H1 (cell line): ENCODE data around the gene ZBTB24. TPM values are rescaled to one million over a fixed set of nuclear protein-coding genes. Genes with fewer than 3 reads are reported as not detected.
A peak's percentile ranks its signal among the peaks of the same experiment; 100 is the strongest.

ENCODE experiments used
- CTCF ChIA-PET: fragments of 300-600 bp; sonication (Branson Sonifier 250); formaldehyde crosslinking; loops from one replicate; lab custom pipeline; 2021; ENCODE audit not compliant: partially characterized antibody; lab: Charles Lee
- POLR2A ChIA-PET: fragments of 300-600 bp; sonication (Branson Sonifier 250); formaldehyde crosslinking; loops from one replicate; lab custom pipeline; 2021; ENCODE audit warnings: inconsistent platforms; ENCODE audit not compliant: partially characterized antibody; lab: Charles Lee
- DNase-seq, 2 experiments: peaks; one replicate each; pipeline versions ENCODE4 v3.0.0 to v3.0.0-alpha.2; 2010 to 2022; ENCODE audit warnings: low spot score in 2 of 2, low read depth in 1 of 2, mixed read lengths in 1 of 2
- FAIRE-seq: peaks from 2 replicates; lab custom pipeline; 2011; peaks lifted over from hg19 to GRCh38; lab: Jason Lieb, UNC
- H2AFZ ChIP-seq: 2 replicates; pipeline ENCODE4 v1.8.1; 2012; ENCODE audit warnings: low read length, inconsistent platforms
- H2AK5ac ChIP-seq: 2 replicates; pipeline ENCODE4 v1.6.1; 2013; ENCODE audit warnings: low read depth, low read length
- H2BK120ac ChIP-seq: replicated peaks from 2 replicates; pipeline ENCODE3; 2013; ENCODE audit warnings: low read depth, low read length, inconsistent platforms
- H2BK12ac ChIP-seq: 2 replicates; pipeline ENCODE4 v1.6.1; 2013; ENCODE audit warnings: low read depth, low read length
- H2BK15ac ChIP-seq: 2 replicates; pipeline ENCODE4 v1.6.1; 2013; ENCODE audit warnings: low read length
- H2BK20ac ChIP-seq: 2 replicates; pipeline ENCODE4 v1.6.1; 2013; ENCODE audit warnings: low read length
- H2BK5ac ChIP-seq: 2 replicates; pipeline ENCODE4 v1.6.1; 2013; ENCODE audit warnings: low read depth, low read length
- H3K14ac ChIP-seq: 2 replicates; pipeline ENCODE4 v1.6.1; 2013; ENCODE audit warnings: inconsistent platforms; ENCODE audit not compliant: insufficient read length
- H3K18ac ChIP-seq: 2 replicates; pipeline ENCODE4 v1.6.1; 2013; ENCODE audit warnings: low read length; ENCODE audit errors: extremely low read depth
- H3K23ac ChIP-seq: 2 replicates; pipeline ENCODE4 v1.6.1; 2013; ENCODE audit warnings: inconsistent platforms; ENCODE audit not compliant: insufficient read length
- H3K23me2 ChIP-seq: 2 replicates; pipeline ENCODE4 v1.6.1; 2013; ENCODE audit warnings: low read depth, low read length
- H3K27ac ChIP-seq: 2 replicates; pipeline ENCODE4 v1.6.1; 2011; ENCODE audit warnings: low read depth, low read length, inconsistent platforms
- H3K27me3 ChIP-seq, 4 experiments: replicated peaks in 1 of 4; 1 replicate in 1 of 4; 2 replicates in 3 of 4; pipeline versions ENCODE4 v1.6.1 to v1.8.1; 2011 to 2013; ENCODE audit warnings: low read length in 3 of 4, mild to moderate bottlenecking in 3 of 4, inconsistent platforms in 2 of 4, mixed read lengths in 2 of 4, moderate library complexity in 1 of 4; ENCODE audit not compliant: control insufficient read depth in 3 of 4, insufficient read depth in 3 of 4; ENCODE audit errors: extremely low read depth in 1 of 4
- H3K36me3 ChIP-seq, 4 experiments: 2 replicates each; pipeline versions ENCODE4 v1.6.1 to v1.8.1; 2011 to 2013; ENCODE audit warnings: mild to moderate bottlenecking in 4 of 4, low read length in 3 of 4, moderate library complexity in 2 of 4, control low read depth in 1 of 4, inconsistent platforms in 1 of 4; ENCODE audit not compliant: insufficient read depth in 4 of 4, control insufficient read depth in 2 of 4
- H3K4ac ChIP-seq: replicated peaks from 2 replicates; pipeline ENCODE3; 2013; ENCODE audit warnings: low read length, low read depth, mixed read lengths, inconsistent platforms; ENCODE audit not compliant: insufficient read length
- H3K4me1 ChIP-seq, 4 experiments: replicated peaks in 1 of 4; 1 replicate in 1 of 4; 2 replicates in 3 of 4; pipeline versions ENCODE4 v1.6.1 to v1.8.1; 2011 to 2013; ENCODE audit warnings: low read length in 3 of 4, inconsistent platforms in 2 of 4, mixed read lengths in 1 of 4; ENCODE audit not compliant: insufficient read depth in 4 of 4, control insufficient read depth in 3 of 4
- H3K4me2 ChIP-seq, 2 experiments: 2 replicates each; pipeline versions ENCODE4 v1.6.1 to v1.8.1; 2011 to 2013; ENCODE audit warnings: low read depth in 2 of 2, low read length in 2 of 2, control low read depth in 1 of 2, inconsistent platforms in 1 of 2, mild to moderate bottlenecking in 1 of 2; ENCODE audit not compliant: insufficient read depth in 1 of 2
- H3K4me3 ChIP-seq, 4 experiments: fragments of 200-600, 300-600 bp in 1 of 4; sonication (generic), shearing (Covaris generic), sonication (Bioruptor Twin) in 1 of 4; 2 replicates each; pipeline versions ENCODE4 v1.5.1 to v1.8.1; 2011 to 2016; ENCODE audit warnings: low read length in 4 of 4, low read depth in 3 of 4, control low read depth in 2 of 4, inconsistent platforms in 2 of 4, mild to moderate bottlenecking in 2 of 4, mixed read lengths in 1 of 4, moderate library complexity in 1 of 4; ENCODE audit not compliant: insufficient read depth in 2 of 4; ENCODE audit errors: extremely low read depth in 1 of 4
- H3K56ac ChIP-seq: replicated peaks from 2 replicates; pipeline ENCODE3; 2013; ENCODE audit warnings: low read depth, mild to moderate bottlenecking, mixed read lengths, low read length, inconsistent platforms; ENCODE audit not compliant: insufficient read length
- H3K79me1 ChIP-seq: 2 replicates; pipeline ENCODE4 v1.6.1; 2013; ENCODE audit warnings: low read depth, low read length, control low read depth
- H3K79me2 ChIP-seq, 2 experiments: 2 replicates each; pipeline versions ENCODE4 v1.6.1 to v1.8.1; 2012 to 2013; ENCODE audit warnings: low read length in 2 of 2, mild to moderate bottlenecking in 2 of 2, inconsistent platforms in 1 of 2; ENCODE audit not compliant: insufficient read depth in 2 of 2, control insufficient read depth in 1 of 2
- H3K9ac ChIP-seq, 4 experiments: replicated peaks in 1 of 4; 1 replicate in 1 of 4; 2 replicates in 3 of 4; pipeline versions ENCODE4 v1.6.1 to v1.8.1; 2011 to 2013; ENCODE audit warnings: low read depth in 3 of 4, low read length in 3 of 4, control low read depth in 2 of 4, mild to moderate bottlenecking in 2 of 4, moderate library complexity in 2 of 4, inconsistent platforms in 1 of 4; ENCODE audit errors: extremely low read depth in 1 of 4
- H3K9me3 ChIP-seq, 2 experiments: 2 replicates each; pipeline versions ENCODE4 v1.6.1 to v1.8.1; 2012 to 2013; ENCODE audit warnings: mild to moderate bottlenecking in 2 of 2, moderate library complexity in 2 of 2, control low read depth in 1 of 2, inconsistent platforms in 1 of 2, low read depth in 1 of 2, low read length in 1 of 2, mixed read lengths in 1 of 2; ENCODE audit not compliant: insufficient read depth in 2 of 2
- H4K20me1 ChIP-seq, 2 experiments: replicated peaks in 1 of 2; 2 replicates each; pipeline versions ENCODE3 to v1.8.1; 2011 to 2013; ENCODE audit warnings: inconsistent platforms in 2 of 2, low read length in 2 of 2, mild to moderate bottlenecking in 1 of 2; ENCODE audit not compliant: insufficient read depth in 2 of 2, control insufficient read depth in 1 of 2
- H4K5ac ChIP-seq: 2 replicates; pipeline ENCODE4 v1.6.1; 2013; ENCODE audit warnings: low read length, low read depth, mixed read lengths, inconsistent platforms; ENCODE audit not compliant: insufficient read length
- H4K8ac ChIP-seq: 2 replicates; pipeline ENCODE4 v1.8.0; 2013; ENCODE audit warnings: mild to moderate bottlenecking, moderate library complexity, low read length, inconsistent platforms; ENCODE audit not compliant: insufficient read depth; ENCODE audit errors: extremely low read depth
- H4K91ac ChIP-seq: replicated peaks from 2 replicates; pipeline ENCODE3; 2013; ENCODE audit warnings: low read length, mixed read lengths, inconsistent platforms; ENCODE audit not compliant: insufficient read length
- CEBPB ChIP-seq: IDR thresholded peaks from 2 replicates; pipeline ENCODE4 v1.6.1; 2012; ENCODE audit warnings: low read depth, low read length
- CTCF ChIP-seq, 3 experiments: IDR thresholded peaks; 1 replicate in 2 of 3; 2 replicates in 1 of 3; pipeline versions ENCODE4 v1.5.1 to v1.6.1; 2011; ENCODE audit warnings: low read length in 3 of 3, mild to moderate bottlenecking in 3 of 3, inconsistent platforms in 2 of 3, low read depth in 1 of 3, moderate library complexity in 1 of 3; ENCODE audit not compliant: insufficient read depth in 1 of 3; ENCODE audit errors: control extremely low read depth in 1 of 3
- EP300 ChIP-seq, 2 experiments: IDR thresholded peaks; 1 replicate in 1 of 2; 2 replicates in 1 of 2; pipeline ENCODE4 v1.6.1; 2011 to 2012; ENCODE audit warnings: low read depth in 2 of 2, low read length in 2 of 2, mild to moderate bottlenecking in 2 of 2, borderline replicate concordance in 1 of 2, inconsistent platforms in 1 of 2, moderate library complexity in 1 of 2
- RAD21 ChIP-seq, 2 experiments: IDR thresholded peaks in 1 of 2; conservative IDR thresholded peaks in 1 of 2; 2 replicates each; pipeline ENCODE4 v1.6.1; 2011; ENCODE audit warnings: low read depth in 2 of 2, low read length in 2 of 2, improper control_type of control experiment in 1 of 2, inconsistent platforms in 1 of 2, mild to moderate bottlenecking in 1 of 2, moderate library complexity in 1 of 2
- TAF1 ChIP-seq: IDR thresholded peaks from 2 replicates; pipeline ENCODE4 v1.6.1; 2011; ENCODE audit warnings: mild to moderate bottlenecking, low read depth, low read length
- YY1 ChIP-seq: IDR thresholded peaks from 2 replicates; pipeline ENCODE4 v1.6.1; 2011; ENCODE audit warnings: low read depth, mild to moderate bottlenecking, low read length
- WGBS, 2 experiments: shearing (Covaris generic) in 1 of 2; methylation state at CpG; one replicate each; pipeline versions ENCODE4 v1.1.6 to v1.1.7; 2013 to 2015; ENCODE audit warnings: low lambda C conversion rate in 2 of 2, mixed read lengths in 2 of 2, inconsistent platforms in 1 of 2, low coverage in 1 of 2, missing lambda C conversion rate in 1 of 2; ENCODE audit not compliant: insufficient replicate concordance in 2 of 2, insufficient coverage in 1 of 2, insufficient read length in 1 of 2; ENCODE audit errors: extremely low coverage in 1 of 2, missing lambda C conversion rate in 1 of 2; 5-methylcytosine and 5-hydroxymethylcytosine counted together
- polyA plus RNA-seq, 7 experiments: library from polyadenylated mRNA; depleted of rRNA in 3 of 7; stranded (reverse) in 5 of 7; unstranded in 2 of 7; fragments of >200 nt in 5 of 7; fragments of 200-250 nt in 2 of 7; gene quantifications; 1 replicate in 5 of 7; 2 replicates in 1 of 7; 4 replicates in 1 of 7; pipeline versions ENCODE4 v1.2.1 to v1.2.3, GENCODE V29; 2011 to 2013; ENCODE audit warnings: missing spikeins in 2 of 7, mixed read lengths in 2 of 7
- total RNA-seq: library from RNA; stranded (reverse); fragmentation: NEBNext Ultra II Directional; extraction: Animal tissue kit (Norgen Biotek cat#: 25700); gene quantifications from 2 replicates; pipeline ENCODE4 v1.2.1, GENCODE V29; 2021

ZBTB24 gene
- total and polyA plus RNA-seq, 2 of the 8 experiments (the other 6 are each of a cell fraction or from before 2014, with no cell fraction given), result 7.5 to 21.0 TPM

- peak overlapping the region; percentile 49 for H4K91ac ChIP-seq
- no peak overlapping the region for H3K4me3 ChIP-seq
- H3K23ac ChIP-seq, result no peak overlapping the region
- H3K56ac ChIP-seq, result no peak overlapping the region
- no peaks in the 10 kb centered on the region for H3K79me1 ChIP-seq
- H3K14ac ChIP-seq, result no peak overlapping the region
- H2AFZ ChIP-seq, result peak overlapping the region; percentile 99
- H3K18ac ChIP-seq, result no peak overlapping the region; the same call in 1 of the 2 replicates
- H3K4me1 ChIP-seq, result peaks cover 0 to 3% (median 0%) of the 10 kb centered on the region in 4 experiments; a peak in 1 of 7 replicates
- no peak overlapping the region for H3K4ac ChIP-seq
- H3K36me3 ChIP-seq, result no peaks in the 10 kb centered on the region; a peak in 1 of 8 replicates
- H2BK12ac ChIP-seq, result no peak overlapping the region; the same call in 1 of the 2 replicates
- FAIRE-seq, result peak; percentile 85
- peak overlapping the region; percentile 9 for H2BK120ac ChIP-seq
- 0 out of 2 replicates have a peak, but pooled peaks have one; percentile 28 for TF ChIP-seq TAF1
- no peak for TF ChIP-seq CEBPB
- TF ChIP-seq EP300 (IDR thresholded peaks at IDR 0.05; ENCODE audit: borderline replicate concordance in 1 of 2, low read depth in 2 of 2, low read length in 2 of 2), result no peak
- peak; percentile 36 to 74 (median 67) for TF ChIP-seq CTCF (IDR thresholded peaks at IDR 0.05; ENCODE audit: control extremely low read depth in 1 of 3, insufficient read depth in 1 of 3, low read depth in 1 of 3, low read length in 3 of 3)
- TF ChIP-seq RAD21 (IDR thresholded peaks at IDR 0.05 in 1 of 2, conservative IDR thresholded peaks at IDR 0.05 in 1 of 2; ENCODE audit: low read depth in 2 of 2, low read length in 2 of 2), result peak; percentile 83 to 85
- TF ChIP-seq YY1, result 0 out of 2 replicates have a peak, but pooled peaks have one; percentile 25
- peak overlapping the region; percentile 35; the same call in 1 of the 2 replicates for H2BK20ac ChIP-seq
- no peak overlapping the region for H2AK5ac ChIP-seq
- H3K79me2 ChIP-seq, result no peaks in the 10 kb centered on the region
- H3K4me2 ChIP-seq, result no peak overlapping the region
- CTCF ChIA-PET, result interaction anchor here (0.6 to 2.9 kb wide), 34 partner anchors 9 to 1354 kb away, joined by 3 to 13 read pairs (median 4); partner anchors contain the start of gene MICAL1
- 53% methylated on average over 7 of the region's 7 CpGs; no CpG with 5 or more reads in 1 of the 2 experiments for WGBS, 2 experiments
- POLR2A ChIA-PET, result no interaction called here
- no peaks in the 10 kb centered on the region for H3K27me3 ChIP-seq
- H4K5ac ChIP-seq, result no peak overlapping the region
- no peak overlapping the region for H2BK5ac ChIP-seq
- H3K23me2 ChIP-seq, result no peaks in the 10 kb centered on the region
- no peaks in the 10 kb centered on the region for H4K20me1 ChIP-seq
- H4K8ac ChIP-seq, result no peak overlapping the region
- no peak overlapping the region for H3K9ac ChIP-seq
- peaks cover 4% of the 10 kb centered on the region in 2 experiments; a peak in 2 of 4 replicates for H3K9me3 ChIP-seq
- no peak overlapping the region for H2BK15ac ChIP-seq
- peak in 1 of 2 experiments; percentile 64 for DNase-seq
- H3K27ac ChIP-seq, result no peak overlapping the region
Observed at GRCh38 chr6:109526905-109527628, 44.0 kb upstream of the ZBTB24 start.
